Psoas muscle (tissue), 8 donors: ENCODE results near the gene RBM19. TPM values are rescaled to one million over a fixed set of nuclear protein-coding genes. Genes with fewer than 3 reads are reported as not detected.

Source experiments
- ATAC-seq, 4 donors: fragments of 200-7000 bp; cut with Tn5 transposase; one replicate each; pipeline ENCODE4 v1.9.1; 2020; ENCODE audit warnings: moderate library complexity in 3 of 4, mild to moderate bottlenecking in 2 of 4
- DNase-seq, 2 donors: peaks; one replicate each; pipeline ENCODE4 v3.0.0-alpha.2; 2020
- H3K27ac ChIP-seq: fragments of 200-600 bp; one replicate; pipeline ENCODE4 v1.8.0; 2022
- H3K27me3 ChIP-seq, 3 donors: fragments of 200-600 bp in 1 of 3; one replicate each; pipeline versions ENCODE4 v1.6.1 to v1.8.0; 2013 to 2022; ENCODE audit warnings: low read length in 2 of 3, mild to moderate bottlenecking in 2 of 3, moderate library complexity in 1 of 3; ENCODE audit not compliant: insufficient read depth in 3 of 3
- H3K36me3 ChIP-seq, 2 donors: fragments of 200-600 bp in 1 of 2; one replicate each; pipeline versions ENCODE4 v1.6.1 to v1.8.0; 2013 to 2022; ENCODE audit warnings: low read depth in 1 of 2, mild to moderate bottlenecking in 1 of 2, moderate library complexity in 1 of 2; ENCODE audit not compliant: insufficient read depth in 1 of 2
- H3K4me1 ChIP-seq: fragments of 200-600 bp; one replicate; pipeline ENCODE4 v1.8.0; 2022
- H3K4me3 ChIP-seq: fragments of 200-600 bp; one replicate; pipeline ENCODE4 v1.8.0; 2022; ENCODE audit warnings: mild to moderate bottlenecking
- H3K9me3 ChIP-seq: fragments of 200-600 bp; one replicate; pipeline ENCODE4 v1.8.0; 2022
- WGBS, 3 donors: extraction: QIAGEN DNeasy Blood & Tissue Kit; methylation state at CpG; one replicate each; pipeline versions ENCODE4 v1.1.6 to v1.1.7; 2013; 5-methylcytosine and 5-hydroxymethylcytosine counted together
- intact Hi-C, 2 donors: fragments of 100-400 bp; cut with DNase I; formaldehyde crosslinking; loops; one replicate each; pipeline versions ENCODE4 v1.11.0 to v1.14.2; 2022
- polyA plus RNA-seq, 3 donors: library from polyadenylated mRNA; stranded (reverse); fragments of 200-250 nt; gene quantifications; one replicate each; pipeline ENCODE4 v1.2.3, GENCODE V29; 2013
- total RNA-seq, 4 donors: library from RNA; stranded (reverse); fragmentation: NEBNext Ultra II Directional in 2 of 4; extraction: Animal tissue kit (Norgen Biotek cat#: 25700) in 2 of 4; gene quantifications; one replicate each; pipeline versions ENCODE4 v1.2.1 to v1.2.4, GENCODE V29; 2021 to 2023
- TF ChIP-seq, protein P1 (sequence below): fragments of 200-600 bp; IDR thresholded peaks from one replicate; pipeline ENCODE4 v1.8.0; 2022; ENCODE audit warnings: antibody characterized with exemption
- donor health status: healthy with polysubstance abuse.
- donor health status: DM: no; HTN: no; CAD: no; lungs with moderate emphysema.
- donor health status: Bipolar disorder and iron deficiency.
- donor health status: healthy.
- donor health status: DM: yes; HTN: yes; CAD: no.
- donor health status: DM: no; HTN: no; CAD: no.
- donor health status: DM: no; HTN: no; CAD: no.
- donor health status: DM: yes; HTN: yes; CAD: no.

RBM19 gene
- total and polyA plus RNA-seq, 7 donors = 14.2 to 59.4 (median 25.7) TPM

DNA sequence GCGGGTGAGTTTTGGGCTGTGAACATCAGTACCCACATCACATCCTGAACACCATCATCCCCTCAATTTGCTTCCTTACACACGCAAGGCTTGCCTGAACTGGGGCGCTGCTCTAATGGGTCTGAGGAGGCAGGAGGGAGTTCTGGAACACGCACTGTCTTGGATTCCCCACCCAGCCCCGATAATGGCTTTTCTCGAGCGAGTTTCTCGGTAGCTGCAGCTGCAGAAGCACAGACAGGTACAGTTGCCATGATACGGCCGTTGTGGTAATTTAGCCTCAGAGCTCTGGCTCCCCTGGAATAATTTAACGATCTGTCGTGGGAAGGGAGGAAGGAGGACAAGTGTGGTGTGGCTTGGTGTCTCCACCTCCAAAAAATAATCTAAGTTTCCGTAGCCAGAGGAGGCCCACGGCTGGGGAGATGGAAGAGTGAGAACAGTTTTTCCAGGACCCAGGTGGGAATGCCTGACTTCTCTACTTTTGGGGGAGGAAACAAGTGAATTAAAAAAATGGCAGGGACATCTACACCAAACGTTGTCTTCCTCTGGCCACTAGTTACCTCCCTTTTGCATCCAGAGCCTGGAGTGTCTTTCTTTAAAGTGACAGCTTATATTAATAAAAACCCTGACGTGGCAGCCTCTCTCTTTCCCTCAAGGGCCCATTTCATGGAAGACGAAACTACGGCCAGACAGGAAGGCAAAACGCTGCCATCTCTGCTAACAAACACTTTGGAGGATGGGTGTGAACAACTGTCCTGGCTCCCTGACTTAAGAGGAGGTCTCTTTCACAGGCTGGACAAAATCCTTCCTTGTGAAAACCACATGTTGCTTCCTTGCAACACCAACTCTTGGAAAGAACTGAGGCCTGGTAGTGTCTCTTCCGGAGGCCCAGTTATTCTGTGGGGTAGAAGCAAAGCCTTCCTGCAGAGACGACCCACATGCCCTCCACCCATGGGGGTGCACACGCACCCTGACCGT, 84.8 kb downstream of the RBM19 start:
- H3K27ac ChIP-seq = no peak overlapping the region
- WGBS, 3 donors = 72 to 74% (median 74%) methylated on average over 23 of the region's 23 CpGs
- ATAC-seq (no peak), DNase-seq (no peak)
- no peak overlapping the region for H3K4me3 ChIP-seq
- intact Hi-C loops = no loop called here
- H3K27me3 ChIP-seq = no peaks in the 10 kb centered on the region
- no peaks in the 10 kb centered on the region for H3K9me3 ChIP-seq
- TF ChIP-seq, protein P1, sequence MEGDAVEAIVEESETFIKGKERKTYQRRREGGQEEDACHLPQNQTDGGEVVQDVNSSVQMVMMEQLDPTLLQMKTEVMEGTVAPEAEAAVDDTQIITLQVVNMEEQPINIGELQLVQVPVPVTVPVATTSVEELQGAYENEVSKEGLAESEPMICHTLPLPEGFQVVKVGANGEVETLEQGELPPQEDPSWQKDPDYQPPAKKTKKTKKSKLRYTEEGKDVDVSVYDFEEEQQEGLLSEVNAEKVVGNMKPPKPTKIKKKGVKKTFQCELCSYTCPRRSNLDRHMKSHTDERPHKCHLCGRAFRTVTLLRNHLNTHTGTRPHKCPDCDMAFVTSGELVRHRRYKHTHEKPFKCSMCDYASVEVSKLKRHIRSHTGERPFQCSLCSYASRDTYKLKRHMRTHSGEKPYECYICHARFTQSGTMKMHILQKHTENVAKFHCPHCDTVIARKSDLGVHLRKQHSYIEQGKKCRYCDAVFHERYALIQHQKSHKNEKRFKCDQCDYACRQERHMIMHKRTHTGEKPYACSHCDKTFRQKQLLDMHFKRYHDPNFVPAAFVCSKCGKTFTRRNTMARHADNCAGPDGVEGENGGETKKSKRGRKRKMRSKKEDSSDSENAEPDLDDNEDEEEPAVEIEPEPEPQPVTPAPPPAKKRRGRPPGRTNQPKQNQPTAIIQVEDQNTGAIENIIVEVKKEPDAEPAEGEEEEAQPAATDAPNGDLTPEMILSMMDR = no peak
- peaks cover 0 to 4% of the 10 kb centered on the region in 2 donors for H3K36me3 ChIP-seq
- H3K4me1 ChIP-seq = no peaks in the 10 kb centered on the region

GRCh38 chr12:113880326-113880725, 85.8 kb downstream of the RBM19 start:
- no peak for ATAC-seq
- Histone ChIP-seq H3K9me3 (no peaks in the 10 kb centered on the region), H3K27ac (no peak overlapping the region), H3K4me3 (no peak overlapping the region), H3K4me1 (no peaks in the 10 kb centered on the region), H3K27me3 (no peaks in the 10 kb centered on the region), H3K36me3 (peaks cover 0 to 4% of the 10 kb centered on the region in 2 donors)
- 83 to 87% (median 86%) methylated on average over 11 of the region's 11 CpGs for WGBS, 3 donors
- intact Hi-C loops = no loop called here
- TF ChIP-seq, protein P1 = no peak
- no peak for DNase-seq

- H3K27me3 ChIP-seq = no peaks in the 10 kb centered on the region
- no peaks in the 10 kb centered on the region for H3K9me3 ChIP-seq
- intact Hi-C loops = no loop called here
- H3K27ac ChIP-seq = no peak overlapping the region
- no peak for DNase-seq
- WGBS, 3 donors = 91 to 96% (median 95%) methylated on average over 3 of the region's 3 CpGs
- no peak overlapping the region for H3K4me3 ChIP-seq
- no peaks in the 10 kb centered on the region for H3K4me1 ChIP-seq
- TF ChIP-seq, protein P1 = no peak
- peaks cover 0 to 4% of the 10 kb centered on the region in 2 donors for H3K36me3 ChIP-seq
- ATAC-seq = no peak
Measured at GRCh38 chr12:113879658-113880057, 86.5 kb downstream of the RBM19 start.

DNA sequence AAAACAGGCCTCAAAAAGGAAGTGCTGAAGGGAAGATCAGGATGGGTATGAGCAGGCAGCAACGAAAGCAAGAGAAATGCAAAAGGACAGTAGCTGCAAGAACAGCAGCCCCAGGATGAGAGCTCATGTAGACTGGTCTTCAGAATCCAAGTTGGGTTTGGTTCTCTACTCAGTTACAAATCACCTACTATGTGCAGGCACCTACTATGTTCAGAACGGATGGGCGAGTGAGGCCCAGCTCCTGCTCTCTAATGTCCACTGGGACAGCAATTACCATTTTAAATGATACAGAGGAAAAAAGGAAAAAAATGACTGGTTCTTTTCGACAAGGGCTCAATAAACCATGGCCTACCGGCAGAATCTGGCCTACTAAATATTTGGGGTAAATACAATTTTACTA, 88.5 kb downstream of the RBM19 start:
- 96 to 99% (median 98%) methylated on average over 5 of the region's 5 CpGs for WGBS, 3 donors
- TF ChIP-seq, protein P1 = no peak
- Histone ChIP-seq H3K27ac (no peak overlapping the region), H3K27me3 (no peaks in the 10 kb centered on the region), H3K4me1 (no peaks in the 10 kb centered on the region), H3K4me3 (no peak overlapping the region), H3K36me3 (peaks cover 0 to 11% of the 10 kb centered on the region in 2 donors), H3K9me3 (no peaks in the 10 kb centered on the region)
- intact Hi-C loops = no loop called here
- ATAC-seq (no peak), DNase-seq (no peak)
